ENCODE data around the gene ABCA2. TPM values are rescaled to one million over a fixed set of nuclear protein-coding genes. Genes with fewer than 3 reads are reported as not detected.

The ABCA2 gene
- total and polyA plus RNA-seq, 12 donors: 16.0 to 46.7 (median 28.1) TPM

GRCh38 chr9:136994180-136994887 lies 33.7 kb downstream of the ABCA2 start:
- DNase-seq: no peak
- H3K4me3 ChIP-seq: peak overlapping the region in 8 of 10 donors; percentile 9 to 47 (median 30)
- peaks cover 8 to 71% (median 49%) of the 10 kb centered on the region in 9 donors for H3K4me1 ChIP-seq
- TF ChIP-seq, protein P1, sequence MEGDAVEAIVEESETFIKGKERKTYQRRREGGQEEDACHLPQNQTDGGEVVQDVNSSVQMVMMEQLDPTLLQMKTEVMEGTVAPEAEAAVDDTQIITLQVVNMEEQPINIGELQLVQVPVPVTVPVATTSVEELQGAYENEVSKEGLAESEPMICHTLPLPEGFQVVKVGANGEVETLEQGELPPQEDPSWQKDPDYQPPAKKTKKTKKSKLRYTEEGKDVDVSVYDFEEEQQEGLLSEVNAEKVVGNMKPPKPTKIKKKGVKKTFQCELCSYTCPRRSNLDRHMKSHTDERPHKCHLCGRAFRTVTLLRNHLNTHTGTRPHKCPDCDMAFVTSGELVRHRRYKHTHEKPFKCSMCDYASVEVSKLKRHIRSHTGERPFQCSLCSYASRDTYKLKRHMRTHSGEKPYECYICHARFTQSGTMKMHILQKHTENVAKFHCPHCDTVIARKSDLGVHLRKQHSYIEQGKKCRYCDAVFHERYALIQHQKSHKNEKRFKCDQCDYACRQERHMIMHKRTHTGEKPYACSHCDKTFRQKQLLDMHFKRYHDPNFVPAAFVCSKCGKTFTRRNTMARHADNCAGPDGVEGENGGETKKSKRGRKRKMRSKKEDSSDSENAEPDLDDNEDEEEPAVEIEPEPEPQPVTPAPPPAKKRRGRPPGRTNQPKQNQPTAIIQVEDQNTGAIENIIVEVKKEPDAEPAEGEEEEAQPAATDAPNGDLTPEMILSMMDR (IDR thresholded peaks at IDR 0.05): no peak
- intact Hi-C loops (cut with DNase I): loop anchor here in 4 of 10 donors (5.0 kb wide), 1 partner anchor 47 kb away; the partner anchor contains the start of gene C8G (in 4 of the 4)
- ATAC-seq: no peak
- WGBS, 2 donors: 56 to 65% methylated on average over 54 of the region's 54 CpGs
- H3K27me3 ChIP-seq: peaks cover 0 to 41% (median 17%) of the 10 kb centered on the region in 7 donors
- H3K36me3 ChIP-seq: peaks cover 0 to 13% (median 0%) of the 10 kb centered on the region in 9 donors
- H3K9me3 ChIP-seq: peaks cover 0 to 8% (median 0%) of the 10 kb centered on the region in 11 donors
- peak overlapping the region in 2 of 10 donors; percentile 46 to 81 for H3K27ac ChIP-seq

DNA sequence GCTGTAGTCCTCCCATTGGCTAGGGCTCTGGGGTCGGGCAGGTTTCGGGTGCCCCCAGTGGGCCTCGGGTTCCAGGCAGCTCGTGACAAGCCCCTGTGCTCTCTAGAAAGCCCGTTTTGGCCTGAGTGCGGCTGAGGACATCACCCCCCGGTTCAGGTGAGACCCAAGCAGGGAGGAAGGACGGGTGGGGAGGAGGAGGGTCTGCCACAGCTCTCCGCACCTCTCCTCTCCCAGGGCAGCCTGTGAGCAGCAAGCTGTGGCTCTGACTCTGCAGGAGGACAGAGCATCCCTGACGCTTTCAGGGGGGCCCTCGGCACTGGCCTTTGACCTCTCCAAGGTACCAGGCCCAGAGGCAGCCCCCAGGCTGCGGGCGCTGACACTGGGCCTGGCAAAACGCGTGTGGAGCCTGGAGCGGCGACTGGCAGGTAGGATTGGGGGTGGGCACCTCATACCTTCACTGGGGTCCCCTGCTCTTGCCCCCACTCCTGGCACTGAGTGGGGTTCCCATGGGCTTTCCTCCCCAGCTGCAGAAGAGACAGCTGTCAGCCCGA lies 35.1 kb downstream of the ABCA2 start:
- H3K9me3 ChIP-seq: peaks cover 0 to 8% (median 0%) of the 10 kb centered on the region in 11 donors
- H3K27ac ChIP-seq: peak overlapping the region in 9 of 10 donors; percentile 79 to 94 (median 88)
- H3K27me3 ChIP-seq: peaks cover 0 to 41% (median 17%) of the 10 kb centered on the region in 7 donors
- ATAC-seq (no peak), DNase-seq (no peak)
- H3K4me3 ChIP-seq: peak overlapping the region; percentile 67 to 98 (median 90)
- H3K36me3 ChIP-seq: peaks cover 0 to 13% (median 0%) of the 10 kb centered on the region in 9 donors
- TF ChIP-seq, protein P1 (IDR thresholded peaks at IDR 0.05): no peak
- intact Hi-C loops (cut with DNase I): loop anchor here in 4 of 10 donors (5.0 kb wide), 1 partner anchor 46 kb away; the partner anchor contains the start of gene C8G (in 4 of the 4)
- WGBS, 2 donors: 50 to 51% methylated on average over 18 of the region's 18 CpGs
- H3K4me1 ChIP-seq: peaks cover 8 to 62% (median 48%) of the 10 kb centered on the region in 9 donors

- Histone ChIP-seq H3K27ac (peak within 1 kb of the TSS in 9 of 10 donors; percentile 80 to 94 (median 90)), H3K9me3 (peaks cover 0 to 8% (median 0%) of the 10 kb centered on the region in 11 donors), H3K4me1 (peaks cover 8 to 55% (median 42%) of the 10 kb centered on the region in 9 donors), H3K4me3 (peak within 1 kb of the TSS; percentile 67 to 98 (median 90)), H3K27me3 (peaks cover 0 to 36% (median 17%) of the 10 kb centered on the region in 7 donors), H3K36me3 (peaks cover 0 to 13% (median 0%) of the 10 kb centered on the region in 9 donors)
- DNase-seq: peak; percentile 92 to 95
- ATAC-seq: peak; percentile 92 to 96 (median 94)
- WGBS, 2 donors: 1 to 2% methylated on average over 84 to 92 of the region's 92 CpGs
- intact Hi-C loops (cut with DNase I): loop anchor here in 4 of 10 donors (5.0 kb wide), 1 partner anchor 45 kb away; the partner anchor contains the start of gene C8G (in 4 of the 4)
- TF ChIP-seq, protein P1 (IDR thresholded peaks at IDR 0.05): no peak
Measured at GRCh38 chr9:136991993-136992818, 35.8 kb downstream of the ABCA2 start, which contains the start of gene PAXX. Gene PAXX (plus strand): TSS chr9:136992422. CDS start chr9:136992444, 22 bp downstream.
